Frontal cortex (tissue), 4 donors: ENCODE results near the gene FAM53B. TPM values are rescaled to one million over a fixed set of nuclear protein-coding genes. Genes with fewer than 3 reads are reported as not detected.

Experiments used
- DNase-seq, 2 donors: peaks; one replicate each; pipeline ENCODE4 v3.0.0; 2012; ENCODE audit warnings: low spot score in 2 of 2
- FAIRE-seq: peaks from 2 replicates; lab custom pipeline; 2012; peaks lifted over from hg19 to GRCh38; lab: Jason Lieb, UNC
- total RNA-seq: library from RNA; depleted of rRNA; stranded (reverse); fragments of >200 nt; gene quantifications from one replicate; pipeline ENCODE4 v1.2.3, GENCODE V29; 2014
- donor health status: control.
- donor health status: control.
- donor health status: control.

The FAM53B gene
- total RNA-seq, 1 donor from 2014 or later: 23.2 TPM

- DNase-seq: no peak
- FAIRE-seq: no peak
These were observed 12.6 kb downstream of the FAM53B start for GRCh38 chr10:124731551-124731950.

DNA sequence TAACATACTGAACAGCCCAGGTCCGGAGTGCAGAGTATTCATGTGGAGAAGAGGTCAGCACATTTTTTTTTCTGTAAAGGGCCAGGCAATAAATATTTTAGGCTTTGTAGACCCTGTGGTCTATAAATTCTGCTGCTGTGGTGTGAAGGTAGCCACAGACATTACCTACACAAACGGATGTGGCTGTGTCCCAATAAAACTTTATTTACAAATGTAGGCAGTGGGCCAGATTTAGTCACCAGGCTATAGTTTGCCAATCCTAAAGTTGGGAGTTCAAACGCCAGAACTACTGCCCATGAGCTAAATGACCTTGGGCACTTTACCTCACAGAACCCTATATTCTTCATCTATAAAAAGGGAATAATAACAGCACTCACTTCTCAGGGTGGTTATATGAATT lies 13.4 kb downstream of the FAM53B start:
- DNase-seq (no peak), FAIRE-seq (no peak)

GRCh38 chr10:124728830-124729661 lies 15.1 kb downstream of the FAM53B start:
- no peak for FAIRE-seq
- DNase-seq: no peak

GRCh38 chr10:124728071-124728829 lies 15.9 kb downstream of the FAM53B start:
- FAIRE-seq (no peak), DNase-seq (peak in 1 of 2 donors; percentile 50)

GRCh38 chr10:124727361-124727960 lies 16.7 kb downstream of the FAM53B start:
- no peak for FAIRE-seq
- no peak for DNase-seq

DNA sequence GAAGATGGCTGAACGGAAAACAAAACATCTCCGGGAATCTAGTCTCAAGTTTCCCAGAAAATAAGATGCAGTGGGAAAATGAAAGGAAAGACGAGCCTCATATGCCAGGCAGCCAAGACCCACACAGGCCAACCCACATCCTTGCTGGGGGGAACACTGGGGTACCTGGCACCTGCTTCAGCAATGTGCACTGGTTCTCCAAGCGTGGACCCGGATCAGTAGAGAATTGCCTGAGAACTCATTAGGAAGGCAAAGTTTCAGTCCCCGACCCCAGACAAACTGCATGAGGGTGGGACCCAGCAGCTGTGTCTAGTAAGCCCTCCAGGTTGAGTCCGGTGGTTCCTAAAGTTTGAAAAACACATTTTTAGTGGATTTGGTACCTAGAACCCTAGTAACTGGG lies 18.4 kb downstream of the FAM53B start:
- FAIRE-seq: no peak
- DNase-seq: no peak

- no peak for DNase-seq
- no peak for FAIRE-seq
These were observed 19.0 kb downstream of the FAM53B start for GRCh38 chr10:124725171-124725631.

DNA sequence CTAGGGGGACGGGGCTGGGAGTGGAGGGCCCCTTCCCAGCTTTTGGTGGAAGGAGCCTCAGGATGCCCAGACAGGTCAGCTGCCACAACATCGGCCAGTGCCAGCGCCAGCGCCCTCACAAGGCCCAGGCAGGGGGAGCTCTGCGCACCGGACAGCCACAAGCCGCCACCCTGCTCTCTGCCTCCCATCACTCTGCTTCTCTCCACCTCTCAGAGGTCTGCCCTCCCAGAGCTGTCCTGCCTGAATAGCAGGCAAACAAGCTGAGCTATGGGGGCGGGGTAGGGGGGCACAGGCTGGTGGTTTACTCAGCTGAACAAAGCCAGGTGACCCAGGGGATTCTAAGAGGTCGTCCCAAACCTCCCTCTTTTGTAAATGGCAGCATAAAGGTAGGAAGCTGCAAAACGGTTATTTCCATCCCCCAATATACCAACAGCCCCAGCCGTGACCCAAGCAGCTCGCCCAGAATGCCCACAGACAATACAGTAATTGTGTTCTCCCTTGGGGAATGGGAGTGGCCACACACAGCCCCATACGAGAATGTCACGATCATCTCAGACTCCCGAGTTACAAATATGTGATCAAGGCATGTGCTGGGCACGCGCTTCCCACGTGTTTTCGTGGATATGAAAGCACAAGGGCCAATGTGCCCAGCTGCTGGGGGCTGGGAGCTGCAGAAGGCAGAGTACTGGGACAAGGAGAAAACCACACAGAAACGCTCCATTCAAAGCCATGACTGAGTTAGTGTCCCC lies 19.7 kb downstream of the FAM53B start:
- peak in 1 of 2 donors; percentile 42 for DNase-seq

GRCh38 chr10:124723826-124724225 lies 20.4 kb downstream of the FAM53B start:
- DNase-seq (no peak), FAIRE-seq (no peak)

More for the DNA sequence above, 19.7 kb downstream of the FAM53B start:
- peak; percentile 42 for FAIRE-seq

GRCh38 chr10:124722798-124723783 lies 21.1 kb downstream of the FAM53B start:
- FAIRE-seq: no peak

DNA sequence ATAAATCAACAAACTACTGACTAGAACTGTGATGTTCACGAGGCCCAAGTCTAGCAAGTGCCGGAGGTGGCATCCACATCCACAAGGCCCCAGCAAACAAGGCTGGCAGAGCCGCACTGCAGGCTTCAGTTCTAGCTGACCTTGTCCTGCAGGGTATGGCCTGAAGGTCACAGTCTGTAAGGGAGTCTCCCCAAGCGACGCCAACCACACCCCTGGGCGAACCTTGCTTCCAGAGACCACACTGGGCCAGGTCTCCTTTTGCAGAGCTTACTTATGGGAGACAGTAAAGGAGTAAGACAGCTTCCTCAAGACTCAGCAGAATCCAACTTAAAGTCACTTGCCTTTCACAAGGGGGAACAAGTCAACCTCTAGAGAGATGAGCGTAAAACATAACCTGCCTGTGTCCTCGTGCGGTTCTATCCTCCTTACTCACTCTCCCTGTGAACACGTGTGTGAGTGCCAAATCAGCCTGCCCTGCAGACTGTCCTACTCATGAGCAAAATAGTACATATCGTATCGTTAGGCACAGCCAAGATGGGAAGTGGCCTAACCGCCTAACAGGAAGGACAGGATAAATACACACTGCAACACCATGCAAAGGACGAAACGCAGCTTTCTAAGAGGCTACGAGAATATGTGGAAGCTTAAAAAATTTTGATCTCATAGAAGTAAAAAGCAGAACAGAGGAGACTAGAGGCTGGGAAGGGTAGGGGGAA lies 22.7 kb downstream of the FAM53B start:
- no peak for FAIRE-seq
- peak in 1 of 2 donors; percentile 33 for DNase-seq

More at GRCh38 chr10:124722798-124723783, 21.1 kb downstream of the FAM53B start:
- DNase-seq: peak in 1 of 2 donors; percentile 40

GRCh38 chr10:124719213-124719851 lies 24.8 kb downstream of the FAM53B start:
- FAIRE-seq (no peak), DNase-seq (peak in 1 of 2 donors; percentile 54)

DNA sequence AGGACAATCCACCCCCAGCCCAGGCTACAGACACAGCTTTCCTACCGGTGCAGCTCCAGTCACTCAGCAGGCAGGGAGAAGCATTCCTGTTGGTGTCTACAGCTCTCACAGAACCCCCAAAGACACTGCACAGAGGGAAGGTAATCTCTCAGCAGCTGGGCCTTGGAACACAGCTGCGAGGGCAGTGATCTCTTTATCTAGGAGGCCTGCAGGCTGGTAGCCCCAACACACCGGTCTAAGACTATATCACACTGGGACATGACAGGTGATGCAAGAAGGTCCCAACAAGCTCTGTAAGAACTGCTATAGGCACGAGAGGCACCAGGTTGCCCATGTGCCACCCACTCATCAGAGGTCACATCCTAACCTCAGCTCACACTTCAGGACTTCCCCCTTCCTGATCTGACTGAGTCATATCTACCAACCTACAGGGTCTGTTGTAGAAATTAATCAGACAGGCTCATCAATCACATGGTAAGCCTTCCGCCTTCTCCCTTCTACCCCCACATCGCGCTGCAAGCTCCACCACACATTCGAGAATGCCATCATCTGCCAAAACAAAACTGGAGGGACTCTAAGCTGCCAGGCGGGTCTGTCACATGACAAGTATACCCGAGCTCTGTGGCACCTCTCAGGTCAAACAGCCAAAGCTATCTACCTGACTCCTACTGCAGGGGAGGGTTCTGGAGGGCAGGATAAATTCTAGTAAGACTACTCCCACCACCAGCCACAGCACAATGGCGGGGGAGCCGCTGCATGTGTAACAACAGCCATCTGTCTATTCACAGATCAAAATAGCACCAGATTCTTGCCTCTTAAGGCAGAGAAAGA lies 26.1 kb downstream of the FAM53B start:
- FAIRE-seq (no peak), DNase-seq (no peak)

DNA sequence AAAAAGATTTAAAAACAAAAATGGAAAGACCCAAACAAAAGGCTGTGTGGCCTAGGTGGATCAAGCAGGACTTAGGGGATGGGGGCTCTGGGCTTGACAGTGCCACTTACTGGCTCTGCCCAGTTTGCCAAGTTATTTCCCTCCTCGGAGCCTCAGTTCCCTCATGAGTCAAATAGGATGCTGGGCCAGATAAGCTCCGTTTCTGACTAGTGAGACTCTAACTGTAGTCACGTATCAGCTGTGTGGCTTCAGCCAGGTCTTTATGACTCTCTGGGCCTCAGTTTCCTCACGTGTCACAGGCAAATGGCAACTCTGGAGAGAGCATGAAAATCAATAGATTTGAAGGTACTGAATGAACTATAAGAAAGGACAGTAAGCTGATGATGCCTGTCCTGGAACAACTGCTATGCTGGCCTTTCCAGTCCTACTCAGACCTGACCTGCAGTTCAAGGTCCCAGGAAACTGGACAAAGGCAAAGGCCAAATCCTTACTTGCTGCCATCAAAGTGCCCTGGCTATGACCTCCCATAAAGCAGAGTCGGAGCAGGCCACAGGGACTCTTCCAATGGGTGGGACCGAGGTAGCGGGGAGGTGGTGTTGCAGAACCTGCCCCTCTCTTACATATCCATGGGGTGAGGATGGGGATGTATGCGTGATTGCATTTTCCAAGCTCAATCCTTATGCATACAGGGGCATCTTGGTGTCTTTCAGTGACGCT lies 27.0 kb downstream of the FAM53B start:
- FAIRE-seq: no peak
- DNase-seq: no peak

DNA sequence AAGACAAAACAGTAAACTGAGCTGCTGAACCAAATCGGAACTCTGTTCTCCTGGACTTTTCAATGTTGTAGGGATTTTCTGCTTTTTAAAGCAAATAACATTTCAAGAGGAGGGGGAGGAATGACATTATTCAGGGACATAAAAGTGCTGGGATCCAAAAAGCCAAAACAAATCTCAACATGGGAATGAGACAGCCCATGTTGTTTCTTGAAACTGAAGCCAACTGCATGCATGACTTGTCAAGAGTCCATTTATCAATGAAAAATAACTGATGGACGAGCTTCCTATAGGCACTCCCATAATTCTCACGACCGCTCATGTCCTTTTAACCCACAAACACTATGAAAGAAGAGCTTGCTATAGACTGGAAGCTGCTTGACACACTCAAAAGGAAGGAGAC lies 27.8 kb downstream of the FAM53B start:
- FAIRE-seq (no peak), DNase-seq (no peak)

DNA sequence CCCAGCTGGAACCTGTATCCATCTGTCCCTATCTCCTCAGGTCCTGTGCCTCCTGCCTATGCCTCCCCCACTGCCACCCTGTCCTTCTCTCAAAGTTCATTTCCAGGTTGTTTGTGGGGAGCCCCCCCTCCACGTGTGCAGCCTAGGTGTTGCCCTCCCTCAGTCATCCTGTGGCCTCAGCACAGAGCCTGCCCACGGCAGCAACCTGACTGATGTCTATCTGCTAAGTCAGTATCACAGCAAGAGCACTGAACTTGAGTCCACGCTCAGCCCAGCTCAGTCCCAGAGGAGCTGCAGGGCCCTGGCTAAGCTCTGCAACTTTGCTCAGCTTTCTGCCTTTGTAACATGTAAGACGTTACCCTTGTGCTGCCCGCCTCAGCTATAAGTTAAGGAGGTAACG lies 28.7 kb downstream of the FAM53B start:
- FAIRE-seq (no peak), DNase-seq (no peak)
